Measurements from ENCODE around the gene HSF5. TPM values are rescaled to one million over a fixed set of nuclear protein-coding genes. Genes with fewer than 3 reads are reported as not detected.
A peak's percentile ranks its signal among the peaks of the same experiment; 100 is the strongest.

The HSF5 gene
- total and polyA plus RNA-seq, 8 donors: 0.18 TPM; not detected in 7

GRCh38 chr17:58417300-58418092 is 70.7 kb downstream of the HSF5 start, which contains the start of gene RNF43:
TSS of gene RNF43 (minus strand) at chr17:58417534. CDS start at chr17:58415577, 1,957 bp downstream.
- peak within 1 kb of the TSS; percentile 26 to 47 (median 40) for H3K4me3 ChIP-seq
- intact Hi-C loops (cut with DNase I; ENCODE audit: low total_unique reads): no loop called here
- no peaks in the 10 kb centered on the region for H3K9me3 ChIP-seq
- peaks cover 0 to 18% (median 8%) of the 10 kb centered on the region in 4 donors for H3K4me1 ChIP-seq
- peak; percentile 95 to 98 for DNase-seq
- H3K27ac ChIP-seq: peak within 1 kb of the TSS; percentile 69 to 82 (median 79)
- 1 to 3% (median 2%) methylated on average over 8 of the region's 8 CpGs for WGBS, 5 donors
- H3K36me3 ChIP-seq: no peaks in the 10 kb centered on the region
- H3K27me3 ChIP-seq: no peaks in the 10 kb centered on the region
- TF ChIP-seq POLR2AphosphoS5 (IDR thresholded peaks at IDR 0.05) (peak; percentile 9 to 97 (median 92)), POLR2A (IDR thresholded peaks at IDR 0.05) (peak in 2 of 4 donors; percentile 45 to 71), EP300 (IDR thresholded peaks at IDR 0.05) (no peak)
- TF ChIP-seq, protein P1, sequence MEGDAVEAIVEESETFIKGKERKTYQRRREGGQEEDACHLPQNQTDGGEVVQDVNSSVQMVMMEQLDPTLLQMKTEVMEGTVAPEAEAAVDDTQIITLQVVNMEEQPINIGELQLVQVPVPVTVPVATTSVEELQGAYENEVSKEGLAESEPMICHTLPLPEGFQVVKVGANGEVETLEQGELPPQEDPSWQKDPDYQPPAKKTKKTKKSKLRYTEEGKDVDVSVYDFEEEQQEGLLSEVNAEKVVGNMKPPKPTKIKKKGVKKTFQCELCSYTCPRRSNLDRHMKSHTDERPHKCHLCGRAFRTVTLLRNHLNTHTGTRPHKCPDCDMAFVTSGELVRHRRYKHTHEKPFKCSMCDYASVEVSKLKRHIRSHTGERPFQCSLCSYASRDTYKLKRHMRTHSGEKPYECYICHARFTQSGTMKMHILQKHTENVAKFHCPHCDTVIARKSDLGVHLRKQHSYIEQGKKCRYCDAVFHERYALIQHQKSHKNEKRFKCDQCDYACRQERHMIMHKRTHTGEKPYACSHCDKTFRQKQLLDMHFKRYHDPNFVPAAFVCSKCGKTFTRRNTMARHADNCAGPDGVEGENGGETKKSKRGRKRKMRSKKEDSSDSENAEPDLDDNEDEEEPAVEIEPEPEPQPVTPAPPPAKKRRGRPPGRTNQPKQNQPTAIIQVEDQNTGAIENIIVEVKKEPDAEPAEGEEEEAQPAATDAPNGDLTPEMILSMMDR (IDR thresholded peaks at IDR 0.05): peak in 5 of 7 experiments; percentile 72 to 97 (median 78)

DNA sequence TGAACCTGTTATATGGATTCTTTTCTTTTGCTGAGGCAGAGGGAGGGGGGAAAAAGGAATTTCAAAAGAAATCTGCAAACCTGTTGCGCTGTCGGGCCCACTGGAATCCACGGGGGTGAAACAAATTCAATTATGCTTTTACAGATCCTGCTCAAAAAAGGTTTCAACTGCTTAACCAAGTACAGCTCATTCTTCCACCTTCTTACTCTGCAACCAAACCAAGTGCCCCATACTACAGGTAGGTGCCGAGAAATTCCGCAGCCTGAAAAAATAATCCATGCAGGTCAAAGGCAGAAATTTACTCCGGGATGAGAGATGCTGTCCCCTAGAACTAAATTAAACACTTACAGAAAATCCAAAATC is 71.3 kb downstream of the HSF5 start:
- intact Hi-C loops (cut with DNase I; ENCODE audit: low total_unique reads): no loop called here
- DNase-seq: peak in 1 of 2 donors; percentile 39
- peak overlapping the region; percentile 69 to 82 (median 79) for H3K27ac ChIP-seq

DNA sequence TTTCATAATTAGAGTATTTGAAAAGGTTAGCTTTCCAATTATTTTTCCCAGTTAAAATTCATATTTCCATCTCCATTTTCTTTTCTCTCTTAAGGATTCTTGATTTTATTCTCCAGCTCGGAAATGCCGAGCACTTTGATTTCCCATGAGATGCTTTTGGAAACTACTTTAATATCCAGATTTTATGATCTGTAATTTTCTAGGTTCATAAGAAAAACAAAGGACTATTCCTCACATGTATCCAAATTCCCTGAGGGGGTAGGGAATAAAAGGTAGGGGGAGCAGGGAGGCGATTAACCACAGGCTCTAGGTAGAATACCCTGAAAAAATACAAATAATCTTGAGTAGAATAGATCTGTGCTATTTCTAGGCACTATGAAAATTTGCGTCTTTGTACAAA is 71.8 kb downstream of the HSF5 start:
- intact Hi-C loops (cut with DNase I; ENCODE audit: low total_unique reads): no loop called here
- Histone ChIP-seq H3K27ac (peak overlapping the region in 4 of 5 donors; percentile 78 to 82 (median 80)), H3K27me3 (no peaks in the 10 kb centered on the region), H3K4me3 (peak overlapping the region; percentile 26 to 47 (median 40)), H3K9me3 (no peaks in the 10 kb centered on the region), H3K36me3 (no peaks in the 10 kb centered on the region), H3K4me1 (peaks cover 0 to 26% (median 11%) of the 10 kb centered on the region in 4 donors)
- no peak for DNase-seq
- no peak for TF ChIP-seq POLR2A (IDR thresholded peaks at IDR 0.05)
- TF ChIP-seq EP300 (IDR thresholded peaks at IDR 0.05): no peak
- no peak for TF ChIP-seq POLR2AphosphoS5 (IDR thresholded peaks at IDR 0.05)
- TF ChIP-seq, protein P1 (IDR thresholded peaks at IDR 0.05): no peak
- 37 to 55% (median 43%) methylated on average over 4 of the region's 4 CpGs for WGBS, 5 donors

More for the DNA sequence above, 71.3 kb downstream of the HSF5 start:
- TF ChIP-seq POLR2A (IDR thresholded peaks at IDR 0.05) (no peak), EP300 (IDR thresholded peaks at IDR 0.05) (no peak)
- no peaks in the 10 kb centered on the region for H3K9me3 ChIP-seq
- WGBS, 5 donors: 23 to 47% (median 27%) methylated on average over 6 of the region's 6 CpGs
- H3K4me1 ChIP-seq: peaks cover 0 to 24% (median 11%) of the 10 kb centered on the region in 4 donors
- H3K27me3 ChIP-seq: no peaks in the 10 kb centered on the region
- H3K36me3 ChIP-seq: no peaks in the 10 kb centered on the region
- peak overlapping the region; percentile 26 to 47 (median 40) for H3K4me3 ChIP-seq

DNA sequence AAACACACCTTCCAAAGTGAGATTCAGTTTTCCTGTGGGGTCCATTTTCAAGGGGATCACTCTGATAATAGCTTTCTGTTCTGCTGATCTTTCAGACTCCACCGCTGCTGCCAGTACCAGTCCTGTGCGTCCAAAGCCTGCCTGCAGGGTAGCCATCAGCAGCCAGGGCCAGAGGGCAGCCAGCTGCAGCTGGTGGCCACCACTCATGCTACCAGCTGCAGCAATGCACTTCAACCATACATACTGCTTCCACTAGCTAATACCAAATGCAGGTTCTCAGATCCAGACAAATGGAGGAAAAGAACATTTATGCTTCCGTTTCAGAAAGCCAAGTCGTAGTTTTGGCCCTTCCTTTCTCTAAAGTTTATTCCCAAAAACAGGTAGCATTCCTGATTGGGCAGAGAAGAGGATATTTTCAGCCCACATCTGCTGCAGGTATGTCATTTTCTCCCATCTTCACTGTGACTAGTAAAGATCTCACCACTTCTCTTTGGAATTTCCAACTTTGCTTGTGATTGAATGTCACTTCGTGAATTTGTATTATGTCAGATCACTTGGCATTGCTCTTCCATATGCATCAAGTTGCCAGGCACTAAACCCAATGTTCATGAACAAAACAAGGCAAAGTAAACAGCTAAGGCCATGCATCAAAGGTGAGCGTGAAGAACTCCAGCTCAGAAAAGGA is 72.7 kb downstream of the HSF5 start:
- peak overlapping the region; percentile 34 to 82 (median 78) for H3K27ac ChIP-seq
- intact Hi-C loops (cut with DNase I; ENCODE audit: low total_unique reads): no loop called here
- H3K27me3 ChIP-seq: no peaks in the 10 kb centered on the region
- H3K4me1 ChIP-seq: peaks cover 0 to 26% (median 11%) of the 10 kb centered on the region in 4 donors
- 31 to 56% (median 48%) methylated on average over 6 of the region's 6 CpGs for WGBS, 5 donors
- no peaks in the 10 kb centered on the region for H3K9me3 ChIP-seq
- H3K4me3 ChIP-seq: peak overlapping the region; percentile 26 to 47 (median 40)
- peak; percentile 65 to 66 for DNase-seq
- TF ChIP-seq, protein P1 (IDR thresholded peaks at IDR 0.05): peak in 1 of 7 experiments; percentile 32
- TF ChIP-seq POLR2AphosphoS5 (IDR thresholded peaks at IDR 0.05): no peak
- H3K36me3 ChIP-seq: no peaks in the 10 kb centered on the region

Data from stomach (tissue), 9 donors.